Measurements from ENCODE around the gene SLC25A14. TPM values are rescaled to one million over a fixed set of nuclear protein-coding genes. Genes with fewer than 3 reads are reported as not detected.
"Not testable (repeated sequence)": the region's sequence is repeated elsewhere in the genome, so short reads cannot be mapped to it uniquely, and the experiment has no call there.

The SLC25A14 gene
- total RNA-seq, 2 experiments from 2014 or later, result 12.2 to 13.0 TPM

- no peaks in the 10 kb centered on the region for H3K4me1 ChIP-seq (ENCODE audit: insufficient read depth, low read length)
- Mint-ChIP-seq H3K4me1 (ENCODE audit: low read depth) (peaks cover 6% of the 10 kb centered on the region), H3K9me3 (no peaks in the 10 kb centered on the region), H3K36me3 (ENCODE audit: low read depth) (peaks cover 29% of the 10 kb centered on the region), H3K27ac (no peak overlapping the region), H3K4me3 (no peak overlapping the region), H3K27me3 (no peaks in the 10 kb centered on the region)
- no peak for ATAC-seq (ENCODE audit: poor library complexity)
- intact Hi-C loops (cut with DNase I, micrococcal nuclease), result no loop called here
- H3K27me3 ChIP-seq (ENCODE audit: control insufficient read depth in 1 of 2, insufficient read depth in 2 of 2, low read length in 2 of 2), result no peaks in the 10 kb centered on the region
- no peak overlapping the region for H3K4me3 ChIP-seq (ENCODE audit: low read length)
- ChIA-PET POLR2A (no interaction called here), CTCF (no interaction called here)
- TF ChIP-seq, protein P1, sequence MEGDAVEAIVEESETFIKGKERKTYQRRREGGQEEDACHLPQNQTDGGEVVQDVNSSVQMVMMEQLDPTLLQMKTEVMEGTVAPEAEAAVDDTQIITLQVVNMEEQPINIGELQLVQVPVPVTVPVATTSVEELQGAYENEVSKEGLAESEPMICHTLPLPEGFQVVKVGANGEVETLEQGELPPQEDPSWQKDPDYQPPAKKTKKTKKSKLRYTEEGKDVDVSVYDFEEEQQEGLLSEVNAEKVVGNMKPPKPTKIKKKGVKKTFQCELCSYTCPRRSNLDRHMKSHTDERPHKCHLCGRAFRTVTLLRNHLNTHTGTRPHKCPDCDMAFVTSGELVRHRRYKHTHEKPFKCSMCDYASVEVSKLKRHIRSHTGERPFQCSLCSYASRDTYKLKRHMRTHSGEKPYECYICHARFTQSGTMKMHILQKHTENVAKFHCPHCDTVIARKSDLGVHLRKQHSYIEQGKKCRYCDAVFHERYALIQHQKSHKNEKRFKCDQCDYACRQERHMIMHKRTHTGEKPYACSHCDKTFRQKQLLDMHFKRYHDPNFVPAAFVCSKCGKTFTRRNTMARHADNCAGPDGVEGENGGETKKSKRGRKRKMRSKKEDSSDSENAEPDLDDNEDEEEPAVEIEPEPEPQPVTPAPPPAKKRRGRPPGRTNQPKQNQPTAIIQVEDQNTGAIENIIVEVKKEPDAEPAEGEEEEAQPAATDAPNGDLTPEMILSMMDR (IDR thresholded peaks at IDR 0.05), result no peak
- H3K36me3 ChIP-seq (ENCODE audit: insufficient read depth, low read length), result peaks cover 15% of the 10 kb centered on the region
- H3K27ac ChIP-seq (ENCODE audit: low read depth in 1 of 2, low read length in 2 of 2), result no peak overlapping the region
- DNase-seq, result no peak
- no peaks in the 10 kb centered on the region for H3K9me3 ChIP-seq (ENCODE audit: control insufficient read depth in 1 of 2, insufficient read depth in 1 of 2, low read length in 2 of 2)
These were observed 7.6 kb downstream of the SLC25A14 start for GRCh38 chrX:130347321-130347720.

DNA sequence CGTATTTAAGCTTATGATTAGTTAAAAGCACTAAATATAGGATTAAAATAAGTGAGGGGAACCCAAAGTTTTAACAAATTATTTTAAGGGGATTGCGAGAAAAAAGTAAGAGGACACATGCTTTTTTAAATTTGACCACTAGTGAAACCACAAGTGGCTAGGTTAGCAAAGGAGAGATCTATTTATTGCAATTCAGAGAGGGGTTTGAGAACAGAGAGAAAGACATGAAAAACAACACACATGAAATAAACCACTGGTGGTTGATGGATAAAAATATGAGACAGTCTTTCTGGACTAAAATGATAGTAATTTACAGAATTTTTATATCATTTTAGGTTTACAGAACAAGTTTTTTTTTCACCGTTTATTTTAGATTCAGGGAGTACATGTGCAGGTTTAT is 11.8 kb downstream of the SLC25A14 start:
- Histone ChIP-seq H3K36me3 (ENCODE audit: insufficient read depth, low read length) (peaks cover 15% of the 10 kb centered on the region), H3K27me3 (ENCODE audit: control insufficient read depth in 1 of 2, insufficient read depth in 2 of 2, low read length in 2 of 2) (no peaks in the 10 kb centered on the region), H3K4me1 (ENCODE audit: insufficient read depth, low read length) (no peaks in the 10 kb centered on the region), H3K27ac (ENCODE audit: low read depth in 1 of 2, low read length in 2 of 2) (no peak overlapping the region), H3K4me3 (ENCODE audit: low read length) (no peak overlapping the region), H3K9me3 (ENCODE audit: control insufficient read depth in 1 of 2, insufficient read depth in 1 of 2, low read length in 2 of 2) (no peaks in the 10 kb centered on the region)
- Mint-ChIP-seq H3K9me3 (no peaks in the 10 kb centered on the region), H3K36me3 (ENCODE audit: low read depth) (peaks cover 45% of the 10 kb centered on the region), H3K4me1 (ENCODE audit: low read depth) (no peaks in the 10 kb centered on the region), H3K4me3 (no peak overlapping the region), H3K27ac (no peak overlapping the region), H3K27me3 (no peaks in the 10 kb centered on the region)
- intact Hi-C loops (cut with DNase I, micrococcal nuclease), result no loop called here
- DNase-seq, result no peak
- POLR2A ChIA-PET, result no interaction called here
- TF ChIP-seq, protein P1 (IDR thresholded peaks at IDR 0.05), result no peak
- ATAC-seq (ENCODE audit: poor library complexity), result no peak
- CTCF ChIA-PET, result no interaction called here

DNA sequence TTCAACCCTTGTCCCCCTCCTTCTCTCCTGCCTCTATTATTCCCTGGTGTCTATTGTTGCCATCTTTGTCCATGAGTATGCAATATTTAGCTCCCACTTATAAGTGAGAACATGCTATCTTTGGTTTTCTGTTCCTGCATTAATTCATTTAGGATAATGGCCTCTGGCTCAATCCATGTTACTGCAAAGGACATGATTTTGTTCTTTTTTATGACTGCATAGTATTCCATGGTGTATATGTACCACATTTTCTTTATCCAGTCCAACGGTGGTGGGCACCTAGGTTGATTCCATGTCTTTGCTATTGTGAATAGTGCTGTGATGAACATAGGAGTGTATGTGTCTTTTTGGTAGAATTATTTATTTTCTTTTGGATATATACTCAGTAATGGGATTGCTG is 12.3 kb downstream of the SLC25A14 start:
- H3K9me3 ChIP-seq (ENCODE audit: control insufficient read depth in 1 of 2, insufficient read depth in 1 of 2, low read length in 2 of 2); H3K27me3 Mint-ChIP-seq; CTCF ChIA-PET; DNase-seq; H3K4me3 Mint-ChIP-seq; intact Hi-C loops (cut with DNase I, micrococcal nuclease); H3K9me3 Mint-ChIP-seq; H3K27ac ChIP-seq (ENCODE audit: low read depth in 1 of 2, low read length in 2 of 2); H3K4me1 Mint-ChIP-seq (ENCODE audit: low read depth); H3K27me3 ChIP-seq (ENCODE audit: control insufficient read depth in 1 of 2, insufficient read depth in 2 of 2, low read length in 2 of 2); H3K4me3 ChIP-seq (ENCODE audit: low read length); ATAC-seq (ENCODE audit: poor library complexity); H3K27ac Mint-ChIP-seq; POLR2A ChIA-PET; H3K4me1 ChIP-seq (ENCODE audit: insufficient read depth, low read length): not testable (repeated sequence)
- H3K36me3 Mint-ChIP-seq (ENCODE audit: low read depth), result peaks cover 49% of the 10 kb centered on the region
- peaks cover 15% of the 10 kb centered on the region for H3K36me3 ChIP-seq (ENCODE audit: insufficient read depth, low read length)

GRCh38 chrX:130376077-130376476 is 36.4 kb downstream of the SLC25A14 start:
- Histone ChIP-seq H3K4me3 (ENCODE audit: low read length) (no peak overlapping the region), H3K36me3 (ENCODE audit: insufficient read depth, low read length) (no peaks in the 10 kb centered on the region), H3K27ac (ENCODE audit: low read depth in 1 of 2, low read length in 2 of 2) (no peak overlapping the region), H3K9me3 (ENCODE audit: control insufficient read depth in 1 of 2, insufficient read depth in 1 of 2, low read length in 2 of 2) (no peaks in the 10 kb centered on the region), H3K4me1 (ENCODE audit: insufficient read depth, low read length) (no peaks in the 10 kb centered on the region), H3K27me3 (ENCODE audit: control insufficient read depth in 1 of 2, insufficient read depth in 2 of 2, low read length in 2 of 2) (no peaks in the 10 kb centered on the region)
- DNase-seq, result no peak
- Mint-ChIP-seq H3K27me3 (no peaks in the 10 kb centered on the region), H3K4me3 (no peak overlapping the region), H3K36me3 (ENCODE audit: low read depth) (peaks cover 6% of the 10 kb centered on the region), H3K4me1 (ENCODE audit: low read depth) (no peaks in the 10 kb centered on the region), H3K27ac (no peak overlapping the region), H3K9me3 (no peaks in the 10 kb centered on the region)
- POLR2A ChIA-PET, result no interaction called here
- intact Hi-C loops (cut with DNase I, micrococcal nuclease), result no loop called here
- CTCF ChIA-PET, result no interaction called here
- no peak for ATAC-seq (ENCODE audit: poor library complexity)
- TF ChIP-seq, protein P1 (IDR thresholded peaks at IDR 0.05), result no peak
